Aorta (tissue), 5 donors: ENCODE results near the gene GTF3C1. TPM values are rescaled to one million over a fixed set of nuclear protein-coding genes. Genes with fewer than 3 reads are reported as not detected.

Experiments used
- ATAC-seq: fragments of 200-7000 bp; cut with Tn5 transposase; one replicate; pipeline ENCODE4 v1.9.1; 2022; ENCODE audit warnings: moderate library complexity; ENCODE audit not compliant: low FRiP score
- DNase-seq, 2 donors: peaks; one replicate each; pipeline ENCODE4 v3.0.0-alpha.2; 2020
- H3K27ac ChIP-seq, 2 donors: one replicate each; pipeline ENCODE4 v1.5.1; 2013; ENCODE audit warnings: low read length in 2 of 2, mild to moderate bottlenecking in 2 of 2, moderate library complexity in 2 of 2, control low read depth in 1 of 2, inconsistent platforms in 1 of 2, low read depth in 1 of 2
- H3K27me3 ChIP-seq, 2 donors: one replicate each; pipeline ENCODE4 v1.6.1; 2013; ENCODE audit warnings: control low read depth in 1 of 2, low read length in 1 of 2, mild to moderate bottlenecking in 1 of 2, moderate library complexity in 1 of 2; ENCODE audit not compliant: insufficient read depth in 2 of 2, control insufficient read depth in 1 of 2
- H3K36me3 ChIP-seq, 2 donors: one replicate each; pipeline ENCODE4 v1.6.1; 2013; ENCODE audit warnings: control low read depth in 1 of 2, low read length in 1 of 2, mild to moderate bottlenecking in 1 of 2; ENCODE audit not compliant: insufficient read depth in 2 of 2, control insufficient read depth in 1 of 2
- H3K4me1 ChIP-seq, 2 donors: one replicate each; pipeline ENCODE4 v1.6.1; 2013; ENCODE audit warnings: low read length in 2 of 2, control low read depth in 1 of 2, mild to moderate bottlenecking in 1 of 2, moderate library complexity in 1 of 2; ENCODE audit not compliant: insufficient read depth in 2 of 2, control insufficient read depth in 1 of 2
- H3K4me3 ChIP-seq, 2 donors: one replicate each; pipeline ENCODE4 v1.5.1; 2013; ENCODE audit warnings: low read length in 2 of 2, control low read depth in 1 of 2, mild to moderate bottlenecking in 1 of 2
- H3K9me3 ChIP-seq: one replicate; pipeline ENCODE4 v1.6.1; 2013; ENCODE audit warnings: mild to moderate bottlenecking, low read length; ENCODE audit not compliant: control insufficient read depth
- WGBS, 2 donors: extraction: QIAGEN DNeasy Blood & Tissue Kit; methylation state at CpG; one replicate each; pipeline ENCODE4 v1.1.7; 2013; 5-methylcytosine and 5-hydroxymethylcytosine counted together
- intact Hi-C, 2 donors: fragments of 100-400 bp; cut with DNase I; formaldehyde crosslinking; loops; one replicate each; pipeline versions ENCODE4 v1.14.2 to v1.15.0; 2022
- polyA plus RNA-seq, 2 donors: library from polyadenylated mRNA; stranded (reverse); fragments of 200-250 nt; gene quantifications; one replicate each; pipeline ENCODE4 v1.2.3, GENCODE V29; 2013
- total RNA-seq, 2 donors: library from RNA; stranded (reverse); fragmentation: NEBNext Ultra II Directional; extraction: Animal tissue kit (Norgen Biotek cat#: 25700); gene quantifications; one replicate each; pipeline ENCODE4 v1.2.1, GENCODE V29; 2021
- donor health status: healthy with polysubstance abuse.
- donor health status: Bipolar disorder and iron deficiency.
- donor health status: DM: no; HTN: no; CAD: no.
- donor health status: DM: no; HTN: no; CAD: no.
- donor health status: DM: yes; HTN: yes; CAD: no.

The GTF3C1 gene
- total and polyA plus RNA-seq, 4 donors: 9.4 to 72.2 (median 47.7) TPM

- ATAC-seq (no peak), DNase-seq (peak in 1 of 2 donors; percentile 31)
- no peak overlapping the region for H3K27ac ChIP-seq
- no peaks in the 10 kb centered on the region for H3K27me3 ChIP-seq
- 70 to 73% methylated on average over 5 of the region's 5 CpGs for WGBS, 2 donors
- H3K9me3 ChIP-seq: no peaks in the 10 kb centered on the region
- peaks cover 14 to 16% of the 10 kb centered on the region in 2 donors for H3K36me3 ChIP-seq
- H3K4me3 ChIP-seq: no peak overlapping the region
- H3K4me1 ChIP-seq: no peaks in the 10 kb centered on the region
- intact Hi-C loops: no loop called here
Measured at GRCh38 chr16:27538528-27538927, 11.2 kb downstream of the GTF3C1 start.

GRCh38 chr16:27534256-27534655 lies 15.5 kb downstream of the GTF3C1 start:
- peaks cover 6 to 13% of the 10 kb centered on the region in 2 donors for H3K36me3 ChIP-seq
- ATAC-seq (no peak), DNase-seq (no peak)
- H3K27me3 ChIP-seq: no peaks in the 10 kb centered on the region
- H3K9me3 ChIP-seq: no peaks in the 10 kb centered on the region
- H3K4me1 ChIP-seq: no peaks in the 10 kb centered on the region
- no peak overlapping the region for H3K4me3 ChIP-seq
- intact Hi-C loops: no loop called here
- WGBS, 2 donors: 86 to 91% methylated on average over 4 of the region's 4 CpGs
- H3K27ac ChIP-seq: no peak overlapping the region

DNA sequence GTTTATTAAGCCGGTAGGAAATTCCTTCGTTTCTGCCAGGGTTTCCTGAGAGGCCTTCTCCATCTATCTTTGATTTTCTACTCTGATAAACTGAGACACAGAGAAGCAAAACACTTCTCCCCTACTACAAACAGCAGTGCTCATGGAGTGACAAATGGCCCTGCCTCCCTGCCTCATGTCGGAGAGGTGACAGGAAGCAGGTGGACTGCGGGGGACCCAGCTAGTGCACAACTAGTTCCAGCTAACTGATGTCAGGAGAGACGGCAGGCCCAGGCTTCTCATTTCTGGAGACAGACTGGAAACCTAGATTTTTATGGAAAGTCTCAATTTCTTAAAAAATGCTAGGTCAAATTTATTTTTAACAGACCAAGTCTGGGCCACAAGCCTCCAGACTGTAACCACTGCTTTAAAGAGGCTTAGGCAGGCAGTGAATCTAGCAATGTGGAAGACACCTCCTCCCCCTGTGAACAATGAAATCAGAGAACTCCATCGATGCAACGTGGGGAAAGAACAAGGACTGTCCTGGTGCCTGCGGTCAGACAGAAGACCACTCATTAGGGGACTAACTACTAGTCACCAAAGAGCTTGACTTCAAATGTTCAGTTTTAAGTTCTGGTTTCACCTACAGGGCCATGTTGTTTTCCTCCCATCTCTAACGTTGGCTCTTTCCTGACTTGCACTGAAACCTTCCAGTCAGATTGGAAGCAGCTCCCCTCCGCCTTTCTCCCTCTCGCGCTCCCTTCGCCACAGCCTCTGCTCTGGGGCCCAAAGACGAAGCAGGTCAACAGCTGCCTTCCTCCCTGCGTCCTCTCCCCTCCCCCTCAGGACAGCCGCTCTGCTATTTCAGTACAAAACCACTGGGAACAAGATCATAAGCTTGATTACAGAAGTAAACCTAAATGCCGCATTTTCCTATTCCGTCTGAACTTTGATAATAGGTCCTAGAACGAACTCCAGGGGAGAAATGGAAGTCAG lies 17.6 kb downstream of the GTF3C1 start:
- WGBS, 2 donors: 76 to 78% methylated on average over 19 of the region's 19 CpGs
- DNase-seq (no peak), ATAC-seq (no peak)
- H3K36me3 ChIP-seq: peaks cover 3 to 8% of the 10 kb centered on the region in 2 donors
- no peaks in the 10 kb centered on the region for H3K9me3 ChIP-seq
- intact Hi-C loops: no loop called here
- no peaks in the 10 kb centered on the region for H3K4me1 ChIP-seq
- H3K27ac ChIP-seq: no peak overlapping the region
- no peak overlapping the region for H3K4me3 ChIP-seq
- H3K27me3 ChIP-seq: no peaks in the 10 kb centered on the region

GRCh38 chr16:27531186-27531585 lies 18.5 kb downstream of the GTF3C1 start:
- no peak overlapping the region for H3K27ac ChIP-seq
- intact Hi-C loops: no loop called here
- DNase-seq: no peak
- H3K27me3 ChIP-seq: no peaks in the 10 kb centered on the region
- no peak for ATAC-seq
- H3K4me1 ChIP-seq: no peaks in the 10 kb centered on the region
- peaks cover 4 to 6% of the 10 kb centered on the region in 2 donors for H3K36me3 ChIP-seq
- no peak overlapping the region for H3K4me3 ChIP-seq
- no peaks in the 10 kb centered on the region for H3K9me3 ChIP-seq
- WGBS, 2 donors: 89 to 90% methylated on average over 2 of the region's 2 CpGs

DNA sequence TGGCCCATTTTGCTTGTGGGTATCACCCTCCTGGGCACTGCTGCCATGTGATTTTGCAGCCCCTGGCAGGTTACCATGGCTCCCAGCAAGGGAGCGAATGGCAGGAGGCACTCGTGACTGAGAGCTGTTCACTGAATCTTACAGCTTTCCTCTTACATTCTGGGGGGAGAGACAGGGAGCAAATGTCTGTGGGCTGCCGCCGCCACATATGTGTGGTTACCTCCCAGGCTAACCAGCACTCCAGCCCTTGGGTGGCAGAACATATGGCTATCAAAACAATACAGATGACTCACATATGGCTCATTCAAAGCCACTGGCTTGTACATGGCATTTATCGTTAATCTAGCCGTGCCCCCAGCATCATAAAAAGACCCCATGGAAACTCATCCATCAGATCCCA lies 19.8 kb downstream of the GTF3C1 start:
- Histone ChIP-seq H3K4me3 (no peak overlapping the region), H3K27ac (no peak overlapping the region), H3K36me3 (peaks cover 4 to 8% of the 10 kb centered on the region in 2 donors), H3K27me3 (no peaks in the 10 kb centered on the region), H3K9me3 (no peaks in the 10 kb centered on the region), H3K4me1 (no peaks in the 10 kb centered on the region)
- 69 to 80% methylated on average over 6 of the region's 6 CpGs for WGBS, 2 donors
- ATAC-seq (no peak), DNase-seq (peak in 1 of 2 donors; percentile 33)
- intact Hi-C loops: no loop called here

- intact Hi-C loops: no loop called here
- Histone ChIP-seq H3K27me3 (no peaks in the 10 kb centered on the region), H3K4me1 (no peaks in the 10 kb centered on the region), H3K36me3 (peaks cover 4 to 8% of the 10 kb centered on the region in 2 donors), H3K27ac (no peak overlapping the region), H3K9me3 (no peaks in the 10 kb centered on the region), H3K4me3 (no peak overlapping the region)
- WGBS, 2 donors: 98% methylated on average over 4 of the region's 4 CpGs
- ATAC-seq (no peak), DNase-seq (peak in 1 of 2 donors; percentile 3)
Measured at GRCh38 chr16:27528294-27528693, 21.4 kb downstream of the GTF3C1 start.

GRCh38 chr16:27526180-27526579 lies 23.5 kb downstream of the GTF3C1 start:
- Histone ChIP-seq H3K36me3 (peaks cover 4 to 8% of the 10 kb centered on the region in 2 donors), H3K4me3 (no peak overlapping the region), H3K9me3 (no peaks in the 10 kb centered on the region), H3K27ac (no peak overlapping the region), H3K27me3 (no peaks in the 10 kb centered on the region), H3K4me1 (no peaks in the 10 kb centered on the region)
- intact Hi-C loops: no loop called here
- WGBS, 2 donors: 90 to 93% methylated on average over 6 of the region's 6 CpGs
- ATAC-seq (no peak), DNase-seq (no peak)

GRCh38 chr16:27522173-27522707 lies 27.5 kb downstream of the GTF3C1 start:
- no peak for DNase-seq
- Histone ChIP-seq H3K4me1 (no peaks in the 10 kb centered on the region), H3K4me3 (no peak overlapping the region), H3K9me3 (no peaks in the 10 kb centered on the region), H3K36me3 (peaks cover 7 to 8% of the 10 kb centered on the region in 2 donors), H3K27ac (no peak overlapping the region), H3K27me3 (no peaks in the 10 kb centered on the region)
- WGBS, 2 donors: 75 to 78% methylated on average over 6 of the region's 6 CpGs
- intact Hi-C loops: no loop called here
- no peak for ATAC-seq
